ENCODE results near the gene SORCS2.
A peak's percentile ranks its signal among the peaks of the same experiment; 100 is the strongest.

The SORCS2 gene

GRCh38 chr4:7753271-7753670 is 560.9 kb downstream of the SORCS2 start:
- no peak for FAIRE-seq

DNA sequence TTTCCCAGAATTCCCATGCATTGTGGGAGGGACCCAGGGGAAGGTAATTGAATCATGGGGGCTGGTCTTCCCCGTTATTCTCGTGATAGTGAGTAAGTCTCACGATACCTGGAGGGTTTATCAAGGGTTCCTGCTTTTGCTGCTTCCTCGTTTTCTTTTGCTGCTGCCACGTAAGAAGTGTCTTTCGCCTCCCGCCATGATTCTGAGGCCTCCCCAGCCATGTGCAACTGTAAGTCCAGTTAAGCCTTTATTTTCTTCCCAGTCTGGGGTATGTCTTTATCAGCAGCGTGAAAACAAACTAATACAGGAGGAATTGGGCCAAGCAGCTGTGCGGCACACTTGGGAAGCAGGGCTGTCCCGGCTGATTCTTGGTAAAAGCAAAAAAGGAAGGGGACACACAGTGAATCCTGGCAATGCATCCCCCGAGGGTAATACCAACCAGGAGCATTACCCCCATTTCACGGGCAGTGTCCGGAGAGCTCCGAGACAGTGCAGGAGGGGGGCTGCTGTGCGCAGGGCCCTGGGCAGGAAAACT is 561.7 kb downstream of the SORCS2 start:
- DNase-seq (ENCODE audit: low spot score) = no peak
- no peak for FAIRE-seq

More at GRCh38 chr4:7753271-7753670, 560.9 kb downstream of the SORCS2 start:
- DNase-seq (ENCODE audit: low spot score) = no peak

- no peak for FAIRE-seq
- no peak for DNase-seq (ENCODE audit: low spot score)
Measured at GRCh38 chr4:7754565-7755262, 562.4 kb downstream of the SORCS2 start.

DNA sequence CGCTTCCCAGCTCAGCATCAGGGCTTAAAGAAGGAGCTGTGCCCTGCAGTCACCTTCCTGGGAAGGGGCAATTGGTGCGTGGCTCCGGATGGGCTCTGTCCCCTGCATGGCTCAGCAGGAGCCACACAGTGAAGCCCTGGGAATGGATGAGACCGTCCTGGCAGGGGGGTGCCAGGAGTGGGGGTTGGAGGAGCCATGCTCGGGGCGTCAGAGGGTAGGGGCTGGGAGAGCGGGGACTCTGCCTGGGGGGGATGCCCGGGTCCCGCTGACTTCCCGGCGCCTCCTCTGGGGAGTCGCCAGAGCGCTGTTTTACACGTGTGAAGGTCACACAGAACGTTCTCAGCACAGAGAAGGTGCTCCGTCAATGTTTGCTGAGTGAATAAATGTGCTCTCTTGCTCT is 563.2 kb downstream of the SORCS2 start:
- FAIRE-seq (no peak), DNase-seq (ENCODE audit: low spot score) (no peak)

- FAIRE-seq = no peak
- no peak for DNase-seq (ENCODE audit: low spot score)
Measured at GRCh38 chr4:7756071-7756470, 563.7 kb downstream of the SORCS2 start.

DNA sequence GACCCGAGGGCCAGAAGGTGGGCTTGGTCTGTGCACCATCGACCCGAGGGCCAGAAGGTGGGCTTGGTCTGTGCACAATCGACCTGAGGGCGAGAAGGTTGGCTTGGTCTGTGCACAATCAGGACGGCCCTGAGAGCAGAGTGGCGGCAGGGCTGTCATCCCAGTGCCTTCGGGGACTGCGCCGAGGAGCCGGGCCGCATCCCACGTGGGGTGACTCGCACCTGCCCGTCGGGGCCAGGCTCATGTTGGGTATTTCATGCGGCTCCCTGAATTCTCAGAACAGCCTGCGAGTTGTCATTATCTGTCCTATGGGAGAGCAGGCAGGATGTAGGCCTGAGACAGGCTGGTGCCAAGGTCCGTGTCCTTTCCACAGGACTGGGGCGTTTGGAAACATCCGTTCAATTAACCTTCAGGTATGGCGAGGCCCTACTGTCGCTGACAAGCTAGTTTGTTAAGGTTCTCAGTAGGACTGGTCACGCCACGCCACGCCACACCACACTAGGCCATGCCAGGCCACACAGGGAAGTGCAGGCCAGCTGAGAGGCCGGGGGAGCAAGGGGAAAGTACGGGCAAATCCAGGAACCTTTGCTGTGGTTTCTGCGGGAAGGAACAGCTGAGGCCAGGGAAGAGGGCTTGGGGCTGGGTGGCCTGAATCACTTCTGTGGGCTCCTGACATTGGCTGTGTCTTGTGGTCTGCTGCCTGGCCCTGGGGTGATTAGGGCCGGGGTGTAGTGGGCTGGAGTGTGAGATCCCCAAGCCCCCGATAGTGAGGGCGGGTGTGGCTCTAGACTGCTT is 564.4 kb downstream of the SORCS2 start:
- no peak for FAIRE-seq
- no peak for DNase-seq (ENCODE audit: low spot score)

DNA sequence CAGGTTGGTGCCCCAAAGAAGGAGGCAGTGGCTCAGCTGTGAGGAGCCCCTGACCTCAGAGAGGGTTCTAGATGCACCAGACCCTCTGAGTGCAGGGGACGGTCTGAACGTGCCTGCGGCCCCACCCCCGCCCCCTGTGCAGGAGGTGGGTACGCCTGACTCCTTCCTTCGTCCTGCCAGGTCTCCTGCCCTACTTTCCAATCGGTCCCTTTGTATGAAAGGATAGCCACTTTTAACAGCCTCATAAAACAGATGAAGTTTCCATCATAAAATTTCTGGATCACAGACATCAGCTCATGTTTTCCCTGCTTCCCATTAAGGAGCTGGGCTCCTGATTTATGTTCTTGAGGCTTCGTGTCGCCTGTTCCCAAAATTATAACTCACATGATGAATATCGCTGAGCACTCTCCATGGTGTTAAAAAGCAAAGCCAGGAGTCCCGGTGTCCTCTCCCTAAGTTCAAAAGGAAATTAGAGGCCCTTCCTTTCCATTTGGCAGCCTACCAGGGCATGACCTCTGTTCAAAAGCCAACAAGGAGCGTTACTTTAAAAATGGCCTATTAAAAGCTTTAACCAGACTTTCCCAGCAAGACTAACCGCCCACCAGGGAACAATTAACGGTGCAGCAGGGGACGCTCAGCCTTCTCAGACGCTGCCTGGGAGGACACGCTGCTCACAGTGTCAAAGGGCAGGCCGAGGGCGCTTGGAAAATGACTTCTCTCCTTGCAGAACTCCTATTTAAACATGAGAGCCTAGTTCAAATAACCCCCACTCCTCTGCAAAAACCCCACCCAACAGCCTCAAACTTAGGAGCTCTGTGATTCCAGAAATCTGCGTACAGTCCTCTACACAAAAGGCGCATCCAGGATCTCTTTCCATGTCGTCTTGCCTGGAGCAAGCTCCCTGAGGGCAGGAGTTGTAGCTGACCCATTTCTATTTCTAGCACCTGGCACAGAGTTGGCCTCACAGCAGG is 565.4 kb downstream of the SORCS2 start:
- no peak for DNase-seq (ENCODE audit: low spot score)

GRCh38 chr4:7758476-7758875 is 566.1 kb downstream of the SORCS2 start:
- FAIRE-seq = no peak
- DNase-seq (ENCODE audit: low spot score) = no peak

More for the DNA sequence above, 565.4 kb downstream of the SORCS2 start:
- FAIRE-seq = no peak

GRCh38 chr4:7759216-7759615 is 566.9 kb downstream of the SORCS2 start:
- DNase-seq (ENCODE audit: low spot score) (no peak), FAIRE-seq (no peak)

DNA sequence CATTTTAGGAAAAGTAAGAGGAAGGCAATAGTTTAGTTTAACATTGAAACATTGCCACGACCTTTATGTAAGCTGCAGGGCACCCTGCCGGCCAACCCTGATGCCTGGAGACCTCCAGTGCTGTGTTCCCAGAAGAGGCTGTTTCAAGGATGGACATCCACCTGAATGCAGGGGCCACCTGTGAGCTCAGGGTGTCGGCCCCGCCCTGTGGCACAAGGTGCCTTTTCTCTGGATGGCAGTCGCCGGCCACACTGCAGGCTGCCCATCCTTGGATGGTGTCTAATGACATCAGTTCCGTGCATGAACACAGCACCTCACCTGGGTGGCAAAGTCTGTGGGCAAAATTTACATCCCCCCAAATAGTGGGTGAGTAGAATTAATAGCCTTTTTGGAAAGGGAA is 567.3 kb downstream of the SORCS2 start:
- no peak for FAIRE-seq
- no peak for DNase-seq (ENCODE audit: low spot score)

DNA sequence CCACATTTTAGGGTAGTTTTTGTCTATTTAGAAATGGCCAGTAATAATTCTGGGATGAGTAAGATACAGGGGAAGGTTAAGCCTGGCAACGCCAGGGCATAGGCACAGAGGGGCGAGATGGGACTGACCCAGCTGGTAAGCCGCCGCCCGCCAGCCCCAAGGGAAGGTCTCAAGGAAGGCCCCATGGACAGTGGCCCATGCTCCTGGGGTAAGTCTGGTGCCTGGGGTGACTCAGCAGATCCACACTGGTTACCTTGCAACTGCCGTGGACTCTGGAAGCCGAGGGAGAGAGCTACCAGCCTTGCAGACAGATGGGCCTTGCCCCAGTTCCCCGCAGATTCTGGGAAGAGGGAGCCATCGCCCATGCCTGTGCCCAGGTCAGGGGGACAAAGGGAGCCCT is 567.9 kb downstream of the SORCS2 start:
- FAIRE-seq = no peak
- DNase-seq (ENCODE audit: low spot score) = no peak

GRCh38 chr4:7760706-7761105 is 568.4 kb downstream of the SORCS2 start:
- no peak for DNase-seq (ENCODE audit: low spot score)
- FAIRE-seq = no peak

DNA sequence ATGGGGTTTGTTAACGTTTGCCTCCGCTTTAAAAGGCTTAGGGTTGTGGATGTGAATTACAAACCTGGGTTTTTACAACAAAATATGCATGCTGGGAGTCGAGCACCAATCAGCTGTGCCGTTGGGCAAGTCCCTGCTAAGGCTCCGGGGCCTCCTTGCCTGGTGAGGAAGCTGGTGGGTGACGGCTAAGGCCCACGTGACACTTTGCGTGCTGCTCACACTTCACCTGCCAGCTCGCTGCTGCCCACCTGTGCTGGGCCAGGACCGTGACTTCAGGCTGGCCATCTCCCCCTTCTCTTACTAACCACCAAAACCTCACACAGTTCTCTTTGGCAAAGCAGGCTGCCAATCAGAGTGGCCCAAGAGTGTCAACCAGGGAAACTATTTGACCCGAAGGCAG is 569.0 kb downstream of the SORCS2 start:
- DNase-seq (ENCODE audit: low spot score) (no peak), FAIRE-seq (no peak)

GRCh38 chr4:7761720-7762119 is 569.4 kb downstream of the SORCS2 start:
- no peak for FAIRE-seq
- peak; percentile 65 for DNase-seq (ENCODE audit: low spot score)

DNA sequence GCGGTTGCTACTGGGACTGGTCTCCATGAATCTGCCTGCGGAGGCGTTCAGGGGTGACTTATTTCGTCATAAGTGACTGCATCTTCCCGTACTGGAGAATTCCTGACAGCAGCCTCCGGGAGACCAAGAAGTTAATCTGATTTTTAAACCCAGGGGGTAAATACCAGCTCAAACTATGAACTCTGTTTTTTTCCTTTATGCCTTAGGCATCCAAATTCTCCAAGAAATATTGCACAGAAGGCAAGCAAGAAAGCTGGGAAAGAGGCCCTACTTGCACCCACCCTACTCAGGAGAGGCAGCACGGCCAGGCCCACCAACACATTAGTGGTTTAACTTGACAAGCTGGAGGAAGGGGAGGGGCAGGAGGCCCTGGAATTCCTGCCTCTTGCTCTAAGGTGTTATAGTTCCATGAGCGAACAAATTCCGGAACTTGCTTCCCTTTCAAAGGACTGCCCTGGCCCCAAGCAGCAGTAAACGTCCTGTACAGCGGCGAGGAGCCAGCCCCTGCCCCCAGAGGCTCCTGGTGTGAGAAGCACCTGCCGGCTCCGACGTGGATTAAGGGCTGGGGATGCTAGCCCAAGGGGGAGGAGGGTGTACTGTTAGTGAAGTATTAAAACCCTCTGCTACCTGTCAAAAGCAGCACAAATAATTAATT is 570.2 kb downstream of the SORCS2 start:
- FAIRE-seq = no peak
- no peak for DNase-seq (ENCODE audit: low spot score)

- FAIRE-seq = no peak
- DNase-seq (ENCODE audit: low spot score) = no peak
Measured at GRCh38 chr4:7763106-7763505, 570.8 kb downstream of the SORCS2 start.

- DNase-seq (ENCODE audit: low spot score) (no peak), FAIRE-seq (no peak)
Measured at GRCh38 chr4:7763788-7764187, 571.5 kb downstream of the SORCS2 start.

DNA sequence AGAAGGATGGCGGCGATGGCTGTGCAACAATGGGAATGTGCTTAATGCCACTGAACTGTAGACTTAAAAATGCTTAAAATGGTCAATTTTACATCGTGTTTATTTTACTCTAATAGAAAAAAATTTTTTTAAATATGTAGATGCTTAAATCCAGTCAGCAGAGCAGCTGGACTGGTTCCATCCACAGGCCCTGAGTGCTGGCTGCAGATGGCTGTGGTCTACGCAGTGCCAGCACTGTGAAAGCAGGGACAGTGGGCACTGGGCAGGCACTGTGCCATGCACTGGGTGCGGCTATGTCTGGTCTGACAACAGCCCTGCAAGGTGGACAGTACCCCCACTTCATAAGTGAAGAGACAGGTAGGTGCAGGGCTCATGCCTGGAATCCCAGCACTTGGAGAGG is 572.1 kb downstream of the SORCS2 start:
- DNase-seq (ENCODE audit: low spot score) = no peak
- no peak for FAIRE-seq

DNA sequence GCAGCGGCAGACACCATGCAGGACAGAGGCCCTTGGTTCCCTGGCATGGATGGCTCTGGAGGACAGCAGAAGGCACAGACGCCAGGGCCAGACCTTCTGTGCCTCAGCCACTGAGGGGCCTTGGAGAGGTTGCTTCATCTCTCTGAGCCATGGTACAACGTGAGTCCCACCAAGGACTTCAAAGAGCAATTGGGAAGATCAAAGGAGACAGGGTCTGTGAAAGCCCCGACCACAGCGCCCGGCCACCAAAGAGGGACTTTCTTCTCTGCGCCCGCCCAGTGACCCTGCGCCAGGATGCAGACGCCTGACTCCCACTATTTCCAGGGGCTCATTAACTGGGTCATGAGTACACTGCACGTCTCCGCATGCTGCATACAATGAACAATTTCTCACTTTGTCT is 573.3 kb downstream of the SORCS2 start:
- FAIRE-seq (no peak), DNase-seq (ENCODE audit: low spot score) (no peak)

DNA sequence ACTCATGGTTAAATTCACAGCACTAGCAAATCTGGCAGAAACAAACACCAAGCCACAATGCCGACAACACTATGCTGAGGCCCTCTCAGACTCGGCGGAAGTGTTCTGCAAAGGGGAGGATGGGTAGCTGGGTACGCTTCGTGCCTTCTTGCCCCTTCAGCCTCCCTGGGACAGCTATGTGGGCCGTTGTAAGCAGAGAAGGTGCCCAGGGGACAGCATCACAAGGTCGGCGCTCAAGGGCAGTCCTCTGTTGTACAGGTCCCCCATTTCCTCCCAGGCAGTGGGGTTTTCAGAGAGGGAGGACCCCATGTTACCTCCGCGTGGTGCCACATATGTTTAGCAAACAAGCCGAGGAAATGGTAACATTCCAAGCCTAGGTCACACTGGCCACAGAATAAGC is 573.7 kb downstream of the SORCS2 start:
- FAIRE-seq (no peak), DNase-seq (ENCODE audit: low spot score) (no peak)
